Activated CD4-positive, CD25-positive, alpha-beta regulatory T cell (primary cell): ENCODE measurements around the gene OPN1MW3.
"Not testable (repeated sequence)": the region's sequence is repeated elsewhere in the genome, so short reads cannot be mapped to it uniquely, and the experiment has no call there.

Experiments
- DNase-seq, 4 experiments: peaks; one replicate each; lab custom pipeline; 2025; lab: John Stamatoyannopoulos, UW

Gene OPN1MW3

GRCh38 chrX:154296731-154297130 lies 39.3 kb downstream of the OPN1MW3 start:
- DNase-seq = no peak

- DNase-seq = no peak
Observed at GRCh38 chrX:154298312-154298711, 40.9 kb downstream of the OPN1MW3 start.

GRCh38 chrX:154300816-154301215 lies 43.4 kb downstream of the OPN1MW3 start:
- DNase-seq = no peak

- DNase-seq = not testable (repeated sequence)
Observed at GRCh38 chrX:154302998-154303397, 45.6 kb downstream of the OPN1MW3 start.

- no peak for DNase-seq
Observed at GRCh38 chrX:154303476-154303875, 46.1 kb downstream of the OPN1MW3 start.

- no peak for DNase-seq
Observed at GRCh38 chrX:154304846-154305245, 47.5 kb downstream of the OPN1MW3 start.

GRCh38 chrX:154305541-154306205 lies 48.3 kb downstream of the OPN1MW3 start:
- no peak for DNase-seq

- no peak for DNase-seq
Observed at GRCh38 chrX:154307202-154307601, 49.8 kb downstream of the OPN1MW3 start.

GRCh38 chrX:154308108-154308946 lies 50.9 kb downstream of the OPN1MW3 start:
- peak; percentile 52 to 71 (median 56) for DNase-seq

GRCh38 chrX:154309041-154309775 lies 51.8 kb downstream of the OPN1MW3 start:
- DNase-seq = no peak

- DNase-seq = no peak
Observed at GRCh38 chrX:154310616-154311536, 53.5 kb downstream of the OPN1MW3 start.

- DNase-seq = no peak
Observed at GRCh38 chrX:154312116-154312515, 54.7 kb downstream of the OPN1MW3 start.

- DNase-seq = no peak
Observed at GRCh38 chrX:154313147-154313546, 55.8 kb downstream of the OPN1MW3 start.

GRCh38 chrX:154315416-154315815 lies 58.0 kb downstream of the OPN1MW3 start:
- DNase-seq = no peak

GRCh38 chrX:154317391-154317995 lies 60.1 kb downstream of the OPN1MW3 start:
- DNase-seq = no peak

- DNase-seq = no peak
Observed at GRCh38 chrX:154320406-154320805, 63.0 kb downstream of the OPN1MW3 start.
